GM12872 (cell line): ENCODE measurements around the gene SLCO4C1.

Source experiments
- TF ChIP-seq, protein P1 (sequence below): IDR thresholded peaks from 3 replicates; pipeline ENCODE4 v1.5.1; 2011; ENCODE audit warnings: low read depth, mild to moderate bottlenecking, low read length, moderate library complexity; ENCODE audit not compliant: insufficient read depth

The SLCO4C1 gene, protein sequence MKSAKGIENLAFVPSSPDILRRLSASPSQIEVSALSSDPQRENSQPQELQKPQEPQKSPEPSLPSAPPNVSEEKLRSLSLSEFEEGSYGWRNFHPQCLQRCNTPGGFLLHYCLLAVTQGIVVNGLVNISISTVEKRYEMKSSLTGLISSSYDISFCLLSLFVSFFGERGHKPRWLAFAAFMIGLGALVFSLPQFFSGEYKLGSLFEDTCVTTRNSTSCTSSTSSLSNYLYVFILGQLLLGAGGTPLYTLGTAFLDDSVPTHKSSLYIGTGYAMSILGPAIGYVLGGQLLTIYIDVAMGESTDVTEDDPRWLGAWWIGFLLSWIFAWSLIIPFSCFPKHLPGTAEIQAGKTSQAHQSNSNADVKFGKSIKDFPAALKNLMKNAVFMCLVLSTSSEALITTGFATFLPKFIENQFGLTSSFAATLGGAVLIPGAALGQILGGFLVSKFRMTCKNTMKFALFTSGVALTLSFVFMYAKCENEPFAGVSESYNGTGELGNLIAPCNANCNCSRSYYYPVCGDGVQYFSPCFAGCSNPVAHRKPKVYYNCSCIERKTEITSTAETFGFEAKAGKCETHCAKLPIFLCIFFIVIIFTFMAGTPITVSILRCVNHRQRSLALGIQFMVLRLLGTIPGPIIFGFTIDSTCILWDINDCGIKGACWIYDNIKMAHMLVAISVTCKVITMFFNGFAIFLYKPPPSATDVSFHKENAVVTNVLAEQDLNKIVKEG

DNA sequence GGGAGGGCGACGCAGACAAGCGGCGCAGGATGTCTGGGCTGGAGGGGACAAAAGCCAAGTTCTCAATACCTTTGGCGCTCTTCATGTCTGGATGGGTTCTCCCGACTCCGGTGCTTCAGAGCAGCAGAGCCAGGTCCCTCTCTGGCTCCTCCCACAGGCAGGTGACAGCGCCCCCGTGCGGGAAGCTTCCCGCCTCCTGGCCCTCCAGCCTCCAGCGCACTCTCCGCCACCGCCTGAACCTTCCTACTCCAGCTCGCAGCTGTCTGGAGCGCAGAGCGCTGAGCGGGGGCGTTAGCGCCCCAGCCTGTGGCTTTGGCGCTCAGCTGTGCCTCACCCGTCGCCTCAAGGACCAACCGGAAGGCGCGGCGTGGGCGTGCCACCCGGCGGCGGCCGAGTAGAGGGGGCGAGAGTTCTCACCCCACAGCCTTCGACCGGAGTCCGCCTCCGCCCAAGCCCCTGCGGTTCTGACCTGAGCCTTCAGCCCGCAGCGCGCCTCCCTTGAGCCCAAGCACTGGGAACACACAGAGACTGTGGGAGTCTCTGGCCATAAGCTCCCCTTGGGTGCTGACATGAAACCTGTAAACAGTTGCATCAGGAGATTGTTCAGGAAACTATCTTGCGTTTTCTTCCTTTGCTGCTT is at the start of gene SLCO4C1:
SLCO4C1 (minus strand) TSS at position 107 of the 640 bp plus-strand sequence; CDS start at position 85, 22 bp downstream.
- TF ChIP-seq, protein P1, sequence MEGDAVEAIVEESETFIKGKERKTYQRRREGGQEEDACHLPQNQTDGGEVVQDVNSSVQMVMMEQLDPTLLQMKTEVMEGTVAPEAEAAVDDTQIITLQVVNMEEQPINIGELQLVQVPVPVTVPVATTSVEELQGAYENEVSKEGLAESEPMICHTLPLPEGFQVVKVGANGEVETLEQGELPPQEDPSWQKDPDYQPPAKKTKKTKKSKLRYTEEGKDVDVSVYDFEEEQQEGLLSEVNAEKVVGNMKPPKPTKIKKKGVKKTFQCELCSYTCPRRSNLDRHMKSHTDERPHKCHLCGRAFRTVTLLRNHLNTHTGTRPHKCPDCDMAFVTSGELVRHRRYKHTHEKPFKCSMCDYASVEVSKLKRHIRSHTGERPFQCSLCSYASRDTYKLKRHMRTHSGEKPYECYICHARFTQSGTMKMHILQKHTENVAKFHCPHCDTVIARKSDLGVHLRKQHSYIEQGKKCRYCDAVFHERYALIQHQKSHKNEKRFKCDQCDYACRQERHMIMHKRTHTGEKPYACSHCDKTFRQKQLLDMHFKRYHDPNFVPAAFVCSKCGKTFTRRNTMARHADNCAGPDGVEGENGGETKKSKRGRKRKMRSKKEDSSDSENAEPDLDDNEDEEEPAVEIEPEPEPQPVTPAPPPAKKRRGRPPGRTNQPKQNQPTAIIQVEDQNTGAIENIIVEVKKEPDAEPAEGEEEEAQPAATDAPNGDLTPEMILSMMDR: peak; percentile 88

DNA sequence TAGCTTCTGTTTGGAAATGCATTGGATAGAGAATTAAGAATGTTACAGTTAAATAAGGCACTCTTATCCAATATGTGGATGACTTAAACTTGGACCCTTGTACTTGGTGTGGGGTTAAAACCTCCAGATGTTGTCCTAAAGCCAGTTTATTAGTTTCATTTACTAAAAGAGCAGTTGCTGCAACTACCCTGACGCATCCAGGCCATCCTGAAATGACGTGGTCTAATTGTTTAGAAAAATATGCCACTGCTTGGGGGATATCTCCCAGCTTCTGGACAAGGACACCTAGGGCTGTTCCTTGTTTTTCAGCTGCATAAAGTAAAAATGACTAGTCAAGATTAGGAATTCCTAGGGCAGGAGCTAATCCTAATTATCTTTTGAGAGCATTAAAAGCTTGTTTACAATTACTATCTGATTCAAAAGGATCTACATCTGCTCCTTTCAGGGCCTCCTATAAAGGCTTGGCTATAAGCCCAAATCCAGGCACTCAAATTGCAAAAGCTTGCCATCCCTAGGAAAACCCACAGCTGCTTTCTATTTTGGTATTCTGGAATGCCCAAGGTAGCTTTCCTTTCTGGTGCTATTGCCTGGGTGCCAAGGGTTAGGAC is 45.7 kb upstream of the SLCO4C1 start:
- TF ChIP-seq, protein P1: no peak

DNA sequence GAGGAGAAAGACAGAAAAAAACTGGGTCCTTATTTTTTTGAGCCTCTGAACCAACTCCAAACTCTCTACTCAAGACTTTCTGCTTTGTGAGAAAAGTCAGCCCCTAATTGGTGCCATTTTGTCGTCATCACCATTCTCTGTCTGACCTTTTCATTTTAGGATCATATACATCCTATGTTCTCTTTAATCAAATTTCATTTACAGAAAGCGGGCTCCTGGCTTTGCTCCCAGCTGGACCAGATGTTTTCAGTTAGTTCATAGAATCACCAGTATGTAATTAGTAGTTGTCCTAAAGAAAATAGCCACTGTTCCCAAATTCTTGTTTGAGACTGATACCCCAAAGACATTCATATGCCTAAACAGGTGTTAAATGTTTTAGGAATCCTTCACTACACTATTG is 28.6 kb upstream of the SLCO4C1 start:
- TF ChIP-seq, protein P1: no peak

DNA sequence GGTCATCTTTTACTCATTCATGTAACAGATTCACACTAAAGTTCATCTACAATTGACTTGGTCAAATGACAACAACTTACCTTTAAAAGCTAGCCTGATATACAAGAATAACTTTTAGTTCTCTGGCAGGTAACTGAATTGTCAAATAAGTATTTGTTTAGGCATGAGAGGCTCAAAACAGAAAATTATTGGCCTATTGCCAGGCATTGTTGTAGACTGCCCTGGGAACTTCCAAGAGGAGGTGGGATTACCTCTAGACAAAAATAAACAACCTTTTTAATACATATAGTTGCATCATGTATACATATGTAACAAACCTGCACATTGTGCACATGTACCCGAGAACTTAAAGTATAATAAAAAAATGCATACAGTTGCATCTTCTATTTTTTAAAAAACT is 18.2 kb upstream of the SLCO4C1 start:
- TF ChIP-seq, protein P1: no peak

DNA sequence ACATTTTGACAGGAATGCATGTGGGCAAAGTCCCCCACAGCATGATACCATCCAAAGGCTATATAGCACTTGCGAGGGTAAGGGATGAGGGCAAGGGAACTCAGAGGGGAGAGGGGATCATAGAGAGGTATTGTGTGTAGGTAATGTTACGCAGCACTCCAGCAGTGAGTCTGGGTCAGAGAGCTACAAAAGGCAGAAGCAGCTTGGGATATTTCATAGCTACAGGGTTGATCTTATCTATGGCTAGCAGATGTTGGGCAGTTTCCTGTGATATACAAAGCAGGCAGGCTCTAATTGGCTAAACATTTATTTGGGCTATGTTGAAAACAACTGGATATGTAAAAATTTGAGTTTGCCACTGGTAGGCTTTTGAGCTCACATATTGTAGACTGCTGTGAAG is 17.8 kb upstream of the SLCO4C1 start:
- TF ChIP-seq, protein P1: no peak

DNA sequence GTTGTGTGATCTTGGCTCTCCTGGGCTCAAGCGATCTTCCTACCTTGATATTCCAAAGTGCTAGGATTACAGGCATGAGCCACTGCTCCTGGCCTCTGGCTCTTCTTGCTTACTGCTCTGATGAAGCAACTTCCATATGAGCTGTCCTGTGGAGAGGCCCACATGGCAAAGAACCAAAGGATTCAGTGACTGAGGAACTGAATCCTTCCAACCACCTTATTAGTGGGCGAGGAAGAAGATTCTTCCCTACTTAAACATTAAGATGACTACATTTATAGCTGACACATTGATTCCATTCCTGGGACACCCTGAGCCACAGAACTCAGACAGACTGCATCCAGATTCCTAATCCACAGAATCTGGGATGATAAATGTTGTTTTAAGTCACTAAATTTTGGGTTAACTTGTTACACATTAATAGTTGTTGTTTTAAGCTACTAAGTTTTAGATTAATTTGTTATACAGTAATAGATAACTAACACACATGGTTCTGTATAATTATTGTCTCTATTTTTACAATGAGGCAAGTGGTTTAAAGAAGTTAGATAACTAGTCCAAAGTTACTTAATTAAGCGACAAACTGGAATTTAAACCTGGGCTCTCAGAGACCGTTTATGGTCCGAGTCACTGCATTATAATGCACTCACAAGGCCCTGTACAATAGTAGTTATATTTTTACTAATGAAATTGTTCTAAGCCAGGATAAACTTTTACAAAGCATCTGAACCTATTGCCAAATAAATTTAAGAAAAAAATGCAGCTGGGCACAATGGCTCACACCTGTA is 16.7 kb upstream of the SLCO4C1 start:
- TF ChIP-seq, protein P1: no peak
